ENCODE data around the gene ABCC5.
A peak's percentile ranks its signal among the peaks of the same experiment; 100 is the strongest.
"Not testable (repeated sequence)": the region's sequence is repeated elsewhere in the genome, so short reads cannot be mapped to it uniquely, and the experiment has no call there.

ABCC5 gene

DNA sequence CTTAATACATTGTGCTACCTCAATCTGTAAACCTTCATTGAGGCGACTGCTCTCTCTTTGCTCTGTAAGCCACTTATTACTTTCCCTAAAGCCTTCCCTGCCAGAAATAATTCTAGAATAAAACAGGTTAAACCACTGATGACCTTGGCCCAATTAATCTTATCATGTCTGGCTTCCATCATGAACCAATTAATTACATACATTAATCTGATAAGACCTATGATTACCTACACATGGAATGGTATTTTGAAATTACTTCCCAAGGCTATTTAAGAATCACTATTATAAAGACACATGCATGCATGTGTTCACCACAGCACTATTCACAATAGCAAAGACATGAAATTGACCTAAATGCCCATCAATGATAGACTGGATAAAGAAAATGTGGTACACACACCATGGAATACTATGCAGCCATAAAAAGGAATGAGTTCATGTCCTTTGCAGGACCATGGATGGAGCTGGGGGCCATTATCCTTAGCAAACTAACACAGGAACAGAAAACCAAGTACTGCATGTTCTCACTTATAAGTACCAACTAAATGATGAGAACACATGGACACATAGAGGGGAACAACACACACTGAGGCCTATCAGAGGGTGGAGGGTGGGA, 10.7 kb upstream of the ABCC5 start:
- not testable (repeated sequence) for H3K27me3 Mint-ChIP-seq, H3K27ac Mint-ChIP-seq, H3K4me3 Mint-ChIP-seq, H3K9me3 Mint-ChIP-seq, ATAC-seq, H3K4me1 Mint-ChIP-seq, H3K36me3 Mint-ChIP-seq

DNA sequence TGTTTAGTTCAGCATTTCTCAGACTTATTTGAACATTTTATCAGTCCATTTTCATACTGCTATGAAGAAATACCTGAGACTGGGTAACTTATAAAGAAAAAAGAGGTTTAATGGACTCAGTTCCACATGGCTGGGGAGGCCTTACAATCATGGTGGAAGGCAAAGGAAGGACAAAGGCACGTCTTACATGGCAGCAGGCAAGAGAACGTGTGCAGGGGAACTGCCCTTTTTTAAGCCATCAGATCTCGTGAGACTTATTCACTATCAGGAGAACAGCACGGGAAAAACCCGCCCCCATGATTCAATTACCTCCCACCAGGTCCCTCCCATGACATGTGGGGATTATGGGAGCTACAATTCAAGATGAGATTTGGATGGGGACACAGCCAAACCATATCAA, 7.6 kb upstream of the ABCC5 start:
- H3K36me3 Mint-ChIP-seq, H3K27ac Mint-ChIP-seq, H3K9me3 Mint-ChIP-seq, H3K4me3 Mint-ChIP-seq, ATAC-seq, H3K4me1 Mint-ChIP-seq: not testable (repeated sequence)
- peaks cover 16% of the 10 kb centered on the region for H3K27me3 Mint-ChIP-seq

DNA sequence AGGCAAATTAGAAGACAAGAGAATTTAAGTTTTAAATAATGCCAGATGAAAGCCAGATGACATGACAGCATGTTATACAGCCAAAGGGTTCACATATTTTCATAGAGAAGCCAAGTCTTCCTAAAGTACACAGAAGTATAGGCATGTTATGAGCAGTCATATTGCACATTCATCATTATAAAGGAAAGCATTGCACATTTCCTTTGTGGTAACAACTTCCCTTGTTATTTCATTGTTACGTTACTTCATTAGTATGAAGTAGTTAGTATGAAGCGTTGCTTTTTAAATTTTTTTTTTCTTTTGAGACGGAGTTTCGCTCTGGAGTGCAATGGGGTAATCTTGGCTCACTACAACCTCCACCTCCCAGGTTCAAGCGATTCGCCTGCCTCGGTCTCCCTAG, 4.6 kb upstream of the ABCC5 start:
- Mint-ChIP-seq H3K4me1 (peaks cover 13% of the 10 kb centered on the region), H3K27me3 (peaks cover 32% of the 10 kb centered on the region), H3K27ac (no peak overlapping the region), H3K36me3 (no peaks in the 10 kb centered on the region), H3K9me3 (no peaks in the 10 kb centered on the region), H3K4me3 (no peak overlapping the region)
- no peak for ATAC-seq

DNA sequence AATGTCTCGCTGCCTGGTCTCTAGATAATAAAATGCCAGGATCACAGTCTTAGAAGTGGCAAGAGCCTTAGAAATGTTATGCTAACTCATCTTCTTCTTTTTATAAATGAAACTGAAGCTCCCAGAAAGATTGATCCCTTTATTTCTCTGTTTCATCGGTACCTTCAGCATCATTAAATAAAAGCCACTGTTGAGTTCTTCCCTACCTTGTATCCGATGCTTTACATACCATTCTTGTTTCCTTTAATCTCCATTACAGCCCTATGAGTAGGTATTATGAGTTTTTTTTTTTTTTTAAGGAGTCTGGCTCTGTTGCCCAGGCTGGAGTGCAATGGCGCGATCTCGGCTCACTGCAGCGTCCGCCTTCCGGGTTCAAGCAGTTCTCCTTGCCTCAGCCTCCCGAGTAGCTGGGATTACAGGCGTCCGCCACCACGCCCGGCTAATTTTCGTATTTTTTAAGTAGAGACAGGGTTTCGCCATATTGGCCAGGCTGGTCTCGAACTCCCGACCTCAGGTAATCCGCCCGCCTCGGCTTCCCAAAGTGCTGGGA, 815 bp upstream of the ABCC5 start:
- Mint-ChIP-seq H3K9me3 (no peaks in the 10 kb centered on the region), H3K4me3 (peak overlapping the region; percentile 99), H3K27me3 (peaks cover 32% of the 10 kb centered on the region), H3K36me3 (no peaks in the 10 kb centered on the region), H3K4me1 (peaks cover 20% of the 10 kb centered on the region), H3K27ac (peak overlapping the region; percentile 98)
- no peak for ATAC-seq

DNA sequence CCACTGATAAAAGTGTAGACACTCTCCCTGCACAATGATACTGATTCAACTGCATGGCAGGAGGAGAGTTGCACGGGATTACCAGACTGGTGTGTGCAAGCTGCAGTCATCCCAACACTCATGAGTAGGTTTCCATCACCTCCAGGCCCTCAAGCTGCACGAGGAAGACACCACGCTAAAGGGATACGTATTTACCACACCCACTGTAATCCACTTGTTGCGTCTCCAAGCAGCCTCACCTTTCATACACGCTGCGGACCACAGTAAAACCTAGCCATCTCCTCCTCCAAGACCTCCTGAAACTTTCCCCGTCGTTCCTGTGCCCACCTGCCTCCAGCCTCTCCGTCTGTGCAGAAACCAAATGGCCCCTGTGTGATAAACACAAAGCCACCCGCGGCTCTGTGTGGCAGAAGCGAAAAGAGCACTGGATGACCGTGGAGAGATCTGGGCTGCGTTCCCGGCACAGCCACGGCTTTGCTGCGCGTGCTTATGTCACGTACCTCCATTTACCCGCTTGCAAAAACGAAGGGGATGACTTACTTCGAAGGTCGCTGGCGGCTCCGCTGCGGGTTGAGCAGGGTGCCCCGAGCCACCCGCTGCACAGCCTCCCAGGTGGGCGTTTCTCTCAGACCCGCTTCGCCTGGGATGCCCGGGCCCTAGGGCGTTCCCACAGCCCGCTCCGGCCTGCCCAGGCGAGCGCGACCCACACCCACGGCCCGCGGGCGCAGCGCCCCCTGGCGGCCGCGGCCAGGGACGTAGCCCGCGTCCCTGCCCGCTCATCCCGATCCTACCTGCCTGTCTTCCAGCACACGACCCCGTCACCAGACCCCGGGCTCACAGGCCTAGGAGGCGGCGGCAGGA, 643 bp downstream of the ABCC5 start:
- H3K36me3 Mint-ChIP-seq: peaks cover 6% of the 10 kb centered on the region
- H3K4me1 Mint-ChIP-seq: peaks cover 20% of the 10 kb centered on the region
- peak overlapping the region; percentile 99 for H3K4me3 Mint-ChIP-seq
- peak; percentile 90 for ATAC-seq
- H3K27ac Mint-ChIP-seq: peak overlapping the region; percentile 98
- H3K27me3 Mint-ChIP-seq: peaks cover 32% of the 10 kb centered on the region
- no peaks in the 10 kb centered on the region for H3K9me3 Mint-ChIP-seq

DNA sequence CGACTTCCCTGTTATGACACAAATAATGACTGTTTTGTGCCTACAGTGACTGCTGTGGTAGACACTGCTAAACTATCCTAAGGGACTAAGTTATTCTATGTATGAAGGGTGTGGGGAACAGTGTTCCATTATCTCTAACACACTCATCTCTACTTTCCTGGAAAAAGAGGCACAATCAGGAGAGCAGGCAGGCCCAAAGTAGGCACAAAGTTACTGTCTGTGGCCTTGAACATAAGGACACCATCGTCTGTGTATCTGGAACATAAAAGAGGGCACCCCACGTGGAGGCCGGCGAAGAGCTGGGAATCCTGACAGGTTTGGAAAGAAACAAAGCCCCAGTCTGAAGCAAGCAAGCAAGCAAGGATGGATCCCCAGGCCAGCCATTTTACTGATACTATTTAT, 1.5 kb downstream of the ABCC5 start:
- no peaks in the 10 kb centered on the region for H3K9me3 Mint-ChIP-seq
- H3K27ac Mint-ChIP-seq: no peak overlapping the region
- H3K36me3 Mint-ChIP-seq: peaks cover 13% of the 10 kb centered on the region
- H3K4me3 Mint-ChIP-seq: peak overlapping the region; percentile 7
- peaks cover 20% of the 10 kb centered on the region for H3K4me1 Mint-ChIP-seq
- no peak for ATAC-seq
- peaks cover 25% of the 10 kb centered on the region for H3K27me3 Mint-ChIP-seq

DNA sequence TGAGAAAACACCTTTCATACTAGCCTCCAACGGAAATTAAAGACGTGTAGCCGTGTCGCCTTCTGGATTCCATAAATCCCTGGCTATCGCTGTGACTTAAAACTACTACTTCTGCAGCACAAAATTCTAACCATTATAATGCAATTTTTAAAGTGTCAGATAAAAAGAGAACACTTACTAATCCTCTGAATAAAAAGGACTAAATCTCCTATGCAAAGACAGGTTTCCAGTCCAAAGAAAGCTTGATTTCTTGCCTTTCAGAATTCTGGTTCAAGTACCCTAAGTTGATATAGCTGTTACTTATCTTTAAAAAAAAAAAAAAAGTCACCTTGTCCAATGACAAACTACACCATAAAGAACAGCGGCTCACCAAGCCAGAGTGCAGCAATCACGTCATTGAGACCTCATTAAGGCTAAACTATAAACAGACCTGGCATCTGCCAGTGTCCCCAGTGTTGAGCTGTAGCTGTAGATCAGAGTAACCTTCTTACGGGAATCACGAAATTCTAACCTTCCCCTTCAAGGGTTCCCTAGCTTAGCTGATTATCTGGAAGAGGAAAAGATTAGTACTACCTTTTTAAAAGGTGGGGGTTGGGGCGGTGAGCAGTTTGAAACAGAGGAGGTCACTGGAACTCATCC, 2.2 kb downstream of the ABCC5 start:
- peaks cover 20% of the 10 kb centered on the region for H3K4me1 Mint-ChIP-seq
- ATAC-seq: no peak
- H3K27me3 Mint-ChIP-seq: peaks cover 19% of the 10 kb centered on the region
- no peak overlapping the region for H3K4me3 Mint-ChIP-seq
- H3K36me3 Mint-ChIP-seq: peaks cover 20% of the 10 kb centered on the region
- H3K9me3 Mint-ChIP-seq: no peaks in the 10 kb centered on the region
- no peak overlapping the region for H3K27ac Mint-ChIP-seq

DNA sequence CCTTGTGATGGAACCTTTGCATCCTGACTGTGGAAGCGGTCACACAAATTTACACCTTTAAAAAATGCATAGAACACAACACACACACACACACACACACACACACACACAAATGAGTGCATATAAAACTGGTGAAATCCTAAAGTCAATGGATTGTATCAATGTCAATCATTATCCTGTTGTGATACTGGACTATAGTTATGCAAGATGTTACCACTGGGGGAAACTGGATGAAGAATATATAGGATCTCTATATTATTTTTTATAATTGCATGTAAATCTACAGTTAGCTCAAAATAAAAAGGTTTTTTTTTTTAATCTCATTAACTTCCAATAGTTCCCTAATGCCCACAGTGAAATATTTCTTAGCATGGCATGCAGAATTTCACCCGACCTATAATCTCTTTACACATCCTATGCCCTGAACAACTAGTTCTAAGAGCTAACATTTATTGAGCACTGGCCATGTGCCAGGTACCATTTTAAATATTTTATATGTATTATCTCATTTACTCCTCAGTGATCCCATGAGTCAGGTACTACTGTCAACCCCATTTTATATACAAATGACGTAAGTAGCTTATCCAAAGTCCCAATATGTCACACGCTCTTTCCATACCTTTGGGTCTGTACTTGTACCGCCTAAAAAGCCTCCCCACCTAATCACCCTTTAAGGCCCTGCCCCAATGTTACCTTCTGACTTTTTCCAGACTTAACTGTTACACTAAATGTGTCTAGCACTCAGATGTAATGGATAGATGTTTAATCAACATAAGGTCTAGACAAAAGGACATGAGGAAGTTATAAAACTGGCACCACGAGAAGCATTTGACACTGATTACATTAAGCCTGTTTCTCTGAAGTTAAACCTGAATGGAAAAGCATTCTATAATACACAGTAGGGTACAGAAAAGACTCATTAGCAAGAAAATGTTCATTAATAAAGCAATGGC, 5.5 kb downstream of the ABCC5 start:
- Mint-ChIP-seq H3K36me3 (peaks cover 23% of the 10 kb centered on the region), H3K27ac (no peak overlapping the region), H3K4me1 (peaks cover 20% of the 10 kb centered on the region), H3K27me3 (no peaks in the 10 kb centered on the region), H3K4me3 (no peak overlapping the region), H3K9me3 (no peaks in the 10 kb centered on the region)
- no peak for ATAC-seq

DNA sequence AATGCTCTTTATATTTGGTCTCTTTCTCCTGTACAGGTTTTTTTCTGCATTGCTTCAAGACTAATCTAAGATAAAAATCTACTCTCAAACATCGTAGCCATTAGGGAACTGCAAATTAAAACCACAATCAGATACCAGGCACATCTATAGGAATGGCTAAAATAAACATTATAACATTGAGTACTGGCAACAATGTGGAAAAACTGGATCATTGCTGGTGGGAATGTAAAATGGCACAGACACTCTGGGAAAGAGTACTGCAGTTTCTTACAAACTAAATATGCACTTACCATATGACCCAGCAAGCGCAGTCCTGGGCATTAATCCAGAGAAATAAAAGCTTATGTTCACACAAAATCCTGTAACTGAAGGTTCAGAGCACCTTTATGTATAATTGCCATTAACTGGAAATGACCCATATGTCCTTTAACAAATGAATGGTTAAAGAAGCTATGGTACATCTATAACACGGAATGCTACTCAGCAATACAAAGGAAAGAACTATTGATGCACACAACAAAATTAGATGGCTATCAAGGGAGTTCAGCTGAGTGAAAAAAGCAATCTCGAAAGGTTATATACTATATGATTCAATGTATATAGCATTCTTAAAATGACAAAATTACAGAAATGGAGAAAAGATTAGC, 6.3 kb downstream of the ABCC5 start:
- Mint-ChIP-seq H3K27me3 (no peaks in the 10 kb centered on the region), H3K4me3 (no peak overlapping the region), H3K9me3 (no peaks in the 10 kb centered on the region), H3K36me3 (peaks cover 23% of the 10 kb centered on the region), H3K4me1 (peaks cover 22% of the 10 kb centered on the region), H3K27ac (no peak overlapping the region)
- no peak for ATAC-seq

DNA sequence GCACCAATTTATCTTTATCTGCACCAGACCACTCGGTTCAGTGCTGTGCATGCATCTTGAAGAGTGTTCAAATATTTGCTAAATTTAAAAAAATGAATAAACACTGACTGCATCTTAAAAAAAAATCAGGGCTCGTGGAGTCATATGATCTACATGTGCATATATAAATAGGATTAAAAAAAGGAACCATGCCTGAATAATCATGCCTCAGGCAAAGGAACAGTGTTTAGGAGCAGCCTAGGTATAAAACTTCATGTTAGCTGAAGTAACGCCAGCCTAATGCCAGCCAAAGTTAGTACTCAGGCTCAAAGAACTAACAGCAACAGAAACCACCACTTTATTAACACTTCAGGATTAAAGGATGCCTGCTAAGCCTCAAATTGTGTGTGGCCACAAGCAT, 9.5 kb downstream of the ABCC5 start:
- peak overlapping the region; percentile 86 for H3K27ac Mint-ChIP-seq
- H3K4me3 Mint-ChIP-seq: no peak overlapping the region

DNA sequence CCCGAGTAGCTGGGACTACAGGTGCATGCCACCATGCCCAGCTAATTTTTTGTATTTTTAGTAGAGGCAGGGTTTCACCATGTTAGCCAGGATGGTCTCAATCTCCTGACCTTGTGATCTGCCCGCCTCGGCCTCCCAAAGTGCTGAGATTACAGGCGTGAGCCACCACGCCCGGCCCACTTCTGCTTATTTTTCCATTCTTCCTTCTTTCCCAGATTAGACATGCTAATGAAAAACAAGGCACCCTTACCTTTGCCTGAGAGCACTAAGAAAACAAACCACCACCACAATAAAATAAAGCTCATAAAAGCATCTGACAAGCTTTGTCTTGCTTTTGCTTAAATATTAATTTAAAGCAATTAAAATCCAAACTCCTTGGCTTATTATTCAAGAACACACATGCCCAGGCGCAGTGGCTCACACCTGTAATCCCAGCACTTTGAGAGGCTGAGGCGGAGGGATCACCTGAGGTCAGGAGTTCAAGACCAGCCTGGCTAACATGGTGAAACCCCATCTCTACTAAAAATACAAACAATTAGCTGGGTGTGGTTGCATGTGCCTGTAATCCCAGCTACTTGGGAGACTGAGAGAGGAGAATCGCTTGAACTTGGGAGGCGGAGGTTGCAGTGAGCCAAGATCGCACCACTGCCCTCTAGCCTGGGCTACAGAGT, 10.4 kb downstream of the ABCC5 start:
- not testable (repeated sequence) for H3K27me3 Mint-ChIP-seq, ATAC-seq, H3K9me3 Mint-ChIP-seq
- Mint-ChIP-seq H3K4me3 (peak overlapping the region; percentile 27), H3K4me1 (peaks cover 36% of the 10 kb centered on the region), H3K27ac (peak overlapping the region; percentile 86), H3K36me3 (peaks cover 31% of the 10 kb centered on the region)

More for the DNA sequence above, 9.5 kb downstream of the ABCC5 start:
- H3K36me3 Mint-ChIP-seq: peaks cover 30% of the 10 kb centered on the region
- H3K4me1 Mint-ChIP-seq: peaks cover 35% of the 10 kb centered on the region
- no peak for ATAC-seq
- H3K9me3 Mint-ChIP-seq: no peaks in the 10 kb centered on the region
- H3K27me3 Mint-ChIP-seq: no peaks in the 10 kb centered on the region

DNA sequence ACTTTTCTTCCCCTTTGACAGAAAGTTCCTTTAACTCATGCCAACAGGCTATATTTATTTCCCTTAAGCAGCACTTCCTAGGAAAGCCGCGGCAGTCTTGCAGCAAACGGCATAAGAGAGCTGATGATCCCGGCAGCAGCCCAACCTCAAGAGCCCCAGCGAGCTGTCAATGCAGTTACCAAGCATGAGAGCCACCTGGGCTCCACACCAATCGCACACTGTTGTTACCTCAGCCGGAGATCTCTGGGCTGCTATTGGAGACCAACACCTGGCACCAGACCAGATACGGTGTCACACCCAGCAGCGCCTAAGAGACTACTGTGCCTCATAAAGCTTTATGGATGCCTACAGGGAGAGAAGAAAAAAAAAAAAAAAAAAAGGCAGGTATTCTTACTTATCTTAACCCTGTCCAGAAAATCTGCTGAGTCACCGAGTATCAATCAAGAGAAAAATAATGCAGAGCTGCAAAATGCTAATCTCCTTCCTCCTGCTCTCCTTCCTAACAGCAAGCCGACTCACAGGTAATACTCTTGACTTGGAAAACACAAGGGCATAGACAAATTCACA, 11.7 kb downstream of the ABCC5 start:
- peaks cover 36% of the 10 kb centered on the region for H3K4me1 Mint-ChIP-seq
- no peaks in the 10 kb centered on the region for H3K9me3 Mint-ChIP-seq
- peak; percentile 86 for ATAC-seq
- H3K4me3 Mint-ChIP-seq: peak overlapping the region; percentile 71
- peak overlapping the region; percentile 86 for H3K27ac Mint-ChIP-seq
- H3K27me3 Mint-ChIP-seq: no peaks in the 10 kb centered on the region
- H3K36me3 Mint-ChIP-seq: peaks cover 21% of the 10 kb centered on the region

DNA sequence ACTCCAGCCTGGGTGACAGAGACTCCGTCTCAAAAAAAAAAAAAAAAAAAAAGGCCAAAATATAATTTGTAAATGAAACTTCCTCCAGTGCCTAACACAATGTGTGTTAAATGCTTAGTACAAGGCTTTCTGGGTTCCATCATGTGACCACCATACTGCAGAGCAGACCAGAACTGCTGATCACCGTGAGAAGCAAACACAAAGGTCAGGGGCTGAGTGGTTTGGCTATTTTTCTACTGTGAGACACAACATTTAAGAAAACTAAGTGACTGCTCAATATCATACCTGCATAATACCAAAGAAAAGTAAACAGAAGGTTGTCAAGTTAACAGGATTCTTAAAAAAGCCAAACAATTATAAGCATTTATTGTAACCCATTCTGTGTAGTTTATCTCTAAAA, 13.2 kb downstream of the ABCC5 start:
- Mint-ChIP-seq H3K27me3 (no peaks in the 10 kb centered on the region), H3K4me1 (peaks cover 36% of the 10 kb centered on the region), H3K36me3 (peaks cover 18% of the 10 kb centered on the region), H3K4me3 (no peak overlapping the region), H3K27ac (no peak overlapping the region), H3K9me3 (no peaks in the 10 kb centered on the region)
- ATAC-seq: no peak

Data from stimulated activated memory B cell treated with anti-CD40 and anti-IgM and Interleukin-4, amounts not matched to agents 10 μg/mL and 1 μg/mL and 100 μg/mL, for 72 hours (primary cell).